GM21528 (cell line): ENCODE measurements around the gene REG1B.
"Not testable (repeated sequence)": the region's sequence is repeated elsewhere in the genome, so short reads cannot be mapped to it uniquely, and the experiment has no call there.

ENCODE experiments used
- ATAC-seq: cut with Tn5 transposase; IDR thresholded peaks from one replicate; pipeline ENCODE4 v1.9.1; 2021; ENCODE audit warnings: mild to moderate bottlenecking, moderate library complexity; ENCODE audit not compliant: unreplicated experiment, low FRiP score

REG1B gene

DNA sequence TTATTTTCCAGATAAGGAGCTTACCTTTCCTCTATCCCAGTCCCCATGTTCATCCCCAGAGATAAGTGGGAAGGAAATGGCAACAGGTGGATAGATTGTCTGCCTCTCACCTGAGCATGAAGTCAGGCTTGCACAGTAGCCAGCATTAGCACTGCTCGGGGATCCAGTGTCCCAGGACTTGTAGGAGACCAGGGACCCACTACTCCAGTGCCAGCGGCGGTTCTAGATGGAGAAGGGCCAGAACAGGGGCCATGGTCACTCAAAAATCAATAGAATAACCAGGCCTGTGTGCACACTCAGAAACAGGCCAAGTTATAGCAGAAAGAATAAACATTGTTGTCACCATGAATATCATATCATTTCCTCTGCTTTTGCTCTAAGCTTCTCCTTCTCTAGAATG is 2.4 kb downstream of the REG1B start:
- ATAC-seq, result no peak

- no peak for ATAC-seq
Measured at GRCh38 chr2:79084495-79085135, 3.2 kb downstream of the REG1B start.

DNA sequence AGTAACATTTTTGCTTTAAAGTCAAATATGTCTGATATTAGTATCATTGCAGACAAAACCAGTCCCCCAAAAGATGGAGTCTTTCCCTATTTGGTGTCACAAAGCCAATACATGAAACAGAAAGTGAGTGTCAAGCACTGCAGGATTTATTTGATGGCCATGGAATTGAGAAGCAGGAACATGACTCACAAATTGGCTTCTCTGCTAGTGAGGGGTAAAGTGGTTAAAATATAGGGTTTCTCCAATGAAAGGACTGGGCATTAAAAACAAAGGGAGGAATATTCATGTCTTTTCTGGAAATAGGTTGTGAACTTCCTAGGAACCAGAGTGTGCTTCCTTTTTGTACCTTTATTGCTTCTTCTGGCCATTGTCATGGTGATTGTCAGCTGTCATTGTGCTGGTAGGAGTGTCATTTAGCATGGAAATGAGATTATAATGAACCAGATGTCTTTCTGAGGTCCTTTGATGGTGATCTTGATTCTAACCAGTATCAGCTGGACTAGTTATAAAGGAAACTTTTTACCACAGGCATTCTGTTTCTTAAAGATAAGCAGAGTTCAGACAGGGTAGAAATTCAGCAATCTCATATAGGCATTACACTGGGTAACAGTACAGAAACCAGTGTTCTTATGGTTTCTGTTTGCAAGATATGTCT is 4.1 kb downstream of the REG1B start:
- ATAC-seq, result no peak

GRCh38 chr2:79082987-79083386 is 4.8 kb downstream of the REG1B start:
- no peak for ATAC-seq

- ATAC-seq, result no peak
Measured at GRCh38 chr2:79071078-79071477, 16.7 kb downstream of the REG1B start.

GRCh38 chr2:79065201-79065600 is 22.6 kb downstream of the REG1B start:
- no peak for ATAC-seq

DNA sequence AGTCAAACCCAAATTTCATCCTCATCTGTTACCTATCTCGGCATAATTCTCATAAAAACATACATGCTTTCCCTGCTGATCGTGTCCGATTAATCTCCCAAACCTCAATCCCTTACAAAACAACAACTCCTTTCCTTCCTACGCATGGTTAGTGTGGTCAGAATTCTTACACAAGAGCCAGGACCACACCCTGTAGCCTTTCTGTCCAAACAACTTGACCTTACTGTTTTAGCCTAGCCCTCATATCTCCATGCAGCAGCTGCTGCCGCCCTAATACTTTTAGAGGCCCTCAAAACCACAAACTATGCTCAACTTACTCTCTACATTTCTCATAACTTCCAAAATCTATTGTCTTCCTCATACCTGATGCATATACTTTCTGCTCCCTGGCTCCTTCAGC is 33.0 kb downstream of the REG1B start:
- ATAC-seq, result not testable (repeated sequence)

DNA sequence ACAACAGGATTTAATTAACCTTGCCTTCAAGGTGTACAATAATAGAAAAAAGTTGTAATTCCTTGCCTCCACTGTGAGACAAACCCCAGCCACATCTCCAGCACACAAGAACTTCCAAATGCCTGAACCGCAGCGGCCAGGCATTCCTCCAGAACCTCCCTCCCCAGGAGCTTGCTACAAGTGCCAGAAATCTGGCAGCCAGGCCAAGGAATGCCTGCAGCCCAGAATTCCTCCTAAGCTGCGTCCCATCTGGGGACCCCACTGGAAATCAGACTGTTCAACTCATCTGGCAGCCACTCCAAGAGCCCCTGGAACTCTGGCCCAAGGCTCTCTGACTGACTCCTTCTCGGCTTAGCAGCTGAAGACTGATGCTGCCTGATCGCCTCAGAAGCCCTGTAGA is 34.3 kb downstream of the REG1B start:
- not testable (repeated sequence) for ATAC-seq

- no peak for ATAC-seq
Measured at GRCh38 chr2:79041032-79041448, 46.8 kb downstream of the REG1B start.

DNA sequence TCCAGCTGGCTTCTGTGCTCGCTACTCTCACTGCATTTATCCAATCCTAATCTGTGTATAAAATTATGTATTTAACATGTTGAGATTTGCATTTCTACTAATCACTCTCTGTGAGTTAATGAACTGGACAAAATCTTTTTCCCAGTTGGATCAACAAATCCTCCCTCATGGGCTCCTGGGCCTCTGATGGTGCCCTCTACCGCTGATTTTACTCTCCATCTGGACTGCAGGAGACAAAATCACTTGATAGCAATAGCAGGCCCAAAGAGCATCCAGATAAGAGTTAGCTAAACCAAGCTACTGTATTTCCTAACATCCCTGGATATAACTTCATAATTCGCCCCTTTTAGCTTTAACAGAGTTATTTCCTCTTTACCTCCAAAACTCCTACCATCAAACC is 47.8 kb downstream of the REG1B start:
- ATAC-seq, result no peak
